GM23248 (cell line): Measurements from ENCODE around the gene FLAD1. TPM values are rescaled to one million over a fixed set of nuclear protein-coding genes. Genes with fewer than 3 reads are reported as not detected.
"Not testable (repeated sequence)": the region's sequence is repeated elsewhere in the genome, so short reads cannot be mapped to it uniquely, and the experiment has no call there.

Experiments
- DNase-seq: peaks from one replicate; pipeline ENCODE4 v3.0.0-alpha.2; 2015
- H2AFZ ChIP-seq: fragments of 200-600 bp; sonication (generic); 2 replicates; pipeline ENCODE4 v1.6.1; 2016; ENCODE audit warnings: antibody characterized with exemption
- H3F3A ChIP-seq: fragments of 200-600 bp; sonication (generic); 2 replicates; pipeline ENCODE4 v1.6.1; 2016; ENCODE audit warnings: mild to moderate bottlenecking, antibody characterized with exemption, mixed run types; ENCODE audit not compliant: insufficient read depth
- H3K27ac ChIP-seq: fragments of 200-600 bp; sonication (generic); 2 replicates; pipeline ENCODE4 v1.5.1; 2016; ENCODE audit warnings: mild to moderate bottlenecking
- H3K27me3 ChIP-seq: fragments of 200-600 bp; sonication (generic); replicated peaks from 2 replicates; pipeline ENCODE4 v1.6.1; 2016; ENCODE audit warnings: mild to moderate bottlenecking; ENCODE audit not compliant: insufficient read depth
- H3K36me3 ChIP-seq: fragments of 200-600 bp; sonication (generic); 2 replicates; pipeline ENCODE4 v1.6.1; 2016; ENCODE audit warnings: low read depth, mild to moderate bottlenecking
- H3K4me1 ChIP-seq: fragments of 200-600 bp; sonication (generic); 2 replicates; pipeline ENCODE4 v1.6.1; 2016; ENCODE audit warnings: mild to moderate bottlenecking; ENCODE audit not compliant: insufficient read depth
- H3K4me2 ChIP-seq: fragments of 200-600 bp; sonication (generic); one replicate; pipeline ENCODE4 v1.6.1; 2016; ENCODE audit warnings: mild to moderate bottlenecking; ENCODE audit not compliant: unreplicated experiment
- H3K4me3 ChIP-seq: fragments of 200-600 bp; sonication (generic); 2 replicates; pipeline ENCODE4 v1.5.1; 2016; ENCODE audit warnings: mild to moderate bottlenecking
- H3K79me2 ChIP-seq: fragments of 200-600 bp; sonication (generic); 2 replicates; pipeline ENCODE4 v1.6.1; 2016; ENCODE audit warnings: mild to moderate bottlenecking; ENCODE audit not compliant: insufficient read depth
- H3K9ac ChIP-seq: fragments of 200-600 bp; sonication (generic); 2 replicates; pipeline ENCODE4 v1.6.1; 2016; ENCODE audit warnings: mild to moderate bottlenecking
- H3K9me2 ChIP-seq: fragments of 200-600 bp; sonication (generic); 2 replicates; pipeline ENCODE4 v1.6.1; 2016; ENCODE audit warnings: mixed run types, mild to moderate bottlenecking, moderate library complexity; ENCODE audit not compliant: insufficient read depth
- H3K9me3 ChIP-seq: fragments of 200-600 bp; sonication (generic); one replicate; pipeline ENCODE4 v1.6.1; 2017; ENCODE audit warnings: low read depth
- H4K20me1 ChIP-seq: fragments of 200-600 bp; sonication (generic); 2 replicates; pipeline ENCODE4 v1.6.0; 2016; ENCODE audit not compliant: insufficient read depth
- EZH2 ChIP-seq: fragments of 200-600 bp; sonication (generic); IDR thresholded peaks from 2 replicates; pipeline ENCODE4 v1.6.1; 2018; ENCODE audit warnings: antibody characterized with exemption, mild to moderate bottlenecking; ENCODE audit not compliant: insufficient read depth, poor library complexity, severe bottlenecking
- EZH2phosphoT487 ChIP-seq: fragments of 200-600 bp; sonication (generic); IDR thresholded peaks from 2 replicates; pipeline ENCODE4 v1.6.1; 2018; ENCODE audit warnings: antibody characterized with exemption, moderate library complexity, mild to moderate bottlenecking, low read depth; ENCODE audit not compliant: insufficient read depth
- WGBS, 2 experiments: methylation state at CpG; one replicate each; pipeline ENCODE4 v1.1.6; 2015 to 2017; ENCODE audit warnings: low lambda C conversion rate in 2 of 2, low coverage in 1 of 2; ENCODE audit errors: missing lambda C conversion rate in 2 of 2; 5-methylcytosine and 5-hydroxymethylcytosine counted together
- in situ Hi-C: fragments of 300-500 bp; cut with MboI; formaldehyde crosslinking; loops from 2 replicates; pipeline ENCODE4 v1.15.0; 2020
- polyA plus RNA-seq: library from polyadenylated mRNA; unstranded; fragments of >200 nt; fragmentation: Nextera tagmentation; extraction: Ambion mirVana; gene quantifications from 2 replicates; pipeline ENCODE4 v1.2.1, GENCODE V29; 2016
- total RNA-seq: library from RNA; depleted of rRNA; stranded (reverse); fragments of >200 nt; shearing (Covaris generic); gene quantifications from 2 replicates; pipeline ENCODE4 v1.2.3, GENCODE V29; 2014

FLAD1 gene
- total and polyA plus RNA-seq, 2 experiments from 2014 or later = 21.3 to 30.2 TPM

- H3F3A ChIP-seq = peaks cover 5% of the 10 kb centered on the region; the same call in 1 of the 2 replicates
- H3K79me2 ChIP-seq = no peaks in the 10 kb centered on the region
- in situ Hi-C loops = no loop called here
- no peak for DNase-seq
- no peak overlapping the region for H3K9ac ChIP-seq
- no peaks in the 10 kb centered on the region for H4K20me1 ChIP-seq
- no peaks in the 10 kb centered on the region for H3K36me3 ChIP-seq
- H3K4me3 ChIP-seq = no peak overlapping the region
- H2AFZ ChIP-seq = no peak overlapping the region
- H3K4me1 ChIP-seq = 0 out of 2 replicates have a peak, but pooled peaks cover 3% of the 10 kb centered on the region
- no peak overlapping the region for H3K4me2 ChIP-seq
- no peak for TF ChIP-seq EZH2
- no peak for TF ChIP-seq EZH2phosphoT487
- no peaks in the 10 kb centered on the region for H3K27me3 ChIP-seq
- no peaks in the 10 kb centered on the region for H3K9me3 ChIP-seq
- 87 to 94% methylated on average over 1 of the region's 1 CpG for WGBS, 2 experiments
- no peaks in the 10 kb centered on the region for H3K9me2 ChIP-seq
- H3K27ac ChIP-seq = no peak overlapping the region
These were observed 11.1 kb downstream of the FLAD1 start for GRCh38 chr1:154994269-154994587.

GRCh38 chr1:154994591-154994990 is 11.4 kb downstream of the FLAD1 start:
- Histone ChIP-seq H3K27ac (no peak overlapping the region), H3K27me3 (no peaks in the 10 kb centered on the region), H3K36me3 (no peaks in the 10 kb centered on the region), H3K4me3 (no peak overlapping the region), H3K9me2 (no peaks in the 10 kb centered on the region), H3F3A (peaks cover 5% of the 10 kb centered on the region; the same call in 1 of the 2 replicates), H3K79me2 (no peaks in the 10 kb centered on the region), H3K9me3 (no peaks in the 10 kb centered on the region), H2AFZ (no peak overlapping the region), H4K20me1 (no peaks in the 10 kb centered on the region), H3K4me1 (0 out of 2 replicates have a peak, but pooled peaks cover 3% of the 10 kb centered on the region), H3K9ac (no peak overlapping the region), H3K4me2 (no peak overlapping the region)
- WGBS, 2 experiments = 67% methylated on average over 3 of the region's 3 CpGs
- in situ Hi-C loops = no loop called here
- no peak for DNase-seq
- TF ChIP-seq EZH2 (no peak), EZH2phosphoT487 (no peak)

GRCh38 chr1:154995301-154995983 is 12.3 kb downstream of the FLAD1 start:
- peak; percentile 86 for DNase-seq
- H3K27me3 ChIP-seq, in situ Hi-C loops, H2AFZ ChIP-seq, H3K4me3 ChIP-seq, H3K4me2 ChIP-seq, H3K79me2 ChIP-seq, H3F3A ChIP-seq, H3K36me3 ChIP-seq, H4K20me1 ChIP-seq, H3K9me2 ChIP-seq, H3K9ac ChIP-seq, H3K9me3 ChIP-seq: not testable (repeated sequence)
- H3K4me1 ChIP-seq = peaks cover 10% of the 10 kb centered on the region
- WGBS, 2 experiments = 59 to 61% methylated on average over 13 of the region's 13 CpGs
- H3K27ac ChIP-seq = peak overlapping the region; percentile 36

- H3F3A ChIP-seq = peaks cover 5% of the 10 kb centered on the region; the same call in 1 of the 2 replicates
- no peaks in the 10 kb centered on the region for H3K36me3 ChIP-seq
- no peak overlapping the region for H3K4me3 ChIP-seq
- 92 to 96% methylated on average over 15 of the region's 15 CpGs for WGBS, 2 experiments
- in situ Hi-C loops = no loop called here
- no peaks in the 10 kb centered on the region for H3K27me3 ChIP-seq
- no peak for DNase-seq
- H4K20me1 ChIP-seq = no peaks in the 10 kb centered on the region
- H2AFZ ChIP-seq = no peak overlapping the region
- H3K4me2 ChIP-seq = no peak overlapping the region
- TF ChIP-seq EZH2 (no peak), EZH2phosphoT487 (no peak)
- H3K4me1 ChIP-seq = peaks cover 10% of the 10 kb centered on the region
- H3K9me3 ChIP-seq = no peaks in the 10 kb centered on the region
- H3K27ac ChIP-seq = no peak overlapping the region
- H3K9me2 ChIP-seq = no peaks in the 10 kb centered on the region
- H3K79me2 ChIP-seq = no peaks in the 10 kb centered on the region
- no peak overlapping the region for H3K9ac ChIP-seq
These were observed 14.0 kb downstream of the FLAD1 start for GRCh38 chr1:154996966-154997701.
